HG02970 (cell line): ENCODE results near the gene SPAG16.

Source experiments
- ATAC-seq: cut with Tn5 transposase; IDR thresholded peaks from one replicate; pipeline ENCODE4 v1.9.1; 2021; ENCODE audit warnings: mild to moderate bottlenecking, moderate library complexity, moderate number of reproducible peaks; ENCODE audit not compliant: unreplicated experiment, low FRiP score

The SPAG16 gene

GRCh38 chr2:214410918-214411554 lies 1126.8 kb downstream of the SPAG16 start, which contains the start of gene VWC2L:
Gene VWC2L (plus strand): TSS chr2:214411054. CDS start chr2:214414194, 3,140 bp downstream.
- ATAC-seq: no peak

- ATAC-seq: no peak
Measured at GRCh38 chr2:214412679-214413078, 1128.4 kb downstream of the SPAG16 start.

GRCh38 chr2:214436470-214436869 lies 1152.2 kb downstream of the SPAG16 start:
- ATAC-seq: no peak

- ATAC-seq: no peak
Measured at GRCh38 chr2:214450118-214450894, 1166.0 kb downstream of the SPAG16 start.

- ATAC-seq: no peak
Measured at GRCh38 chr2:214451516-214452275, 1167.4 kb downstream of the SPAG16 start.
